Right hindlimb (tissue), 1 donor: ENCODE results near the gene ZNF217.
"Not testable (repeated sequence)": the region's sequence is repeated elsewhere in the genome, so short reads cannot be mapped to it uniquely, and the experiment has no call there.

ENCODE experiments used
- DNase-seq: peaks from one replicate; pipeline ENCODE4 v3.0.0-alpha.2; 2018

The ZNF217 gene

GRCh38 chr20:53597030-53597482, 3.4 kb upstream of the ZNF217 start:
- DNase-seq: no peak

DNA sequence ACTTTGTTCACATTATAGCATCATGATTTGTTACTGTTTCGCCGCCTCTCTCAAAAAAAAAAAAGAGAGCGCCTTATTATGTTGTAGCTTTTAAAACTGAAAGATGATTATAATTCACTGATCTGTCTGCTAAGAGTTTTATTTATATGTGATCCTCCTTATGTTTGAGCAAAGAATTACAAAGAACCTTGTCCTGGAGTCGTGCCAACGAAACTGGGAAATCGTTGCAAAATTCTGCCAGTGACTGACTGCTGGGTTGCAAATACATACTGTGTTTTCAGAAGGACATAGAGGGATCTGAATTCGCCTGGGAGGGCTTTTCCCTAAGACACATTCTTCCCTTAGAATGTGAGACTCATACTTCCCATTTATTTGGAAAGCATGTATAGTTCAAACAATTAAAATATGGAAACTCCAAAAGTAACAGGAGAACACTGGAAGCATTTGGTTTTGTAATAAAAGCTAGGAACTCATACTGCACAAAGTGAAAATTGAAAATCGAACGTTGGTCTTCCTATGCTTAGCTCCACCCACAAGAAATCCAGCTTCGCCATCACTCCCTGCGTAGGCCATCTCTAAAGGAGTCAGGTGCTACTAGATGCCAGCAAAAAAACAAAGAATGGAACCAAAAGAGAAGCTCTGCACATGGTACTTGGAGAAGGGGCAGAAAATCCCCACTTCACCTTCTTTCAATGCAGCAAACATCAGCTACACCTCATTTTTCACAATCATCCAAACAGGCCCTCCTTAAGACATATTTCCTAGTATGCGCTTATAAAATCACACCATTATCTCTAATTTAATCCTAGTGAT, 2.8 kb upstream of the ZNF217 start:
- not testable (repeated sequence) for DNase-seq

DNA sequence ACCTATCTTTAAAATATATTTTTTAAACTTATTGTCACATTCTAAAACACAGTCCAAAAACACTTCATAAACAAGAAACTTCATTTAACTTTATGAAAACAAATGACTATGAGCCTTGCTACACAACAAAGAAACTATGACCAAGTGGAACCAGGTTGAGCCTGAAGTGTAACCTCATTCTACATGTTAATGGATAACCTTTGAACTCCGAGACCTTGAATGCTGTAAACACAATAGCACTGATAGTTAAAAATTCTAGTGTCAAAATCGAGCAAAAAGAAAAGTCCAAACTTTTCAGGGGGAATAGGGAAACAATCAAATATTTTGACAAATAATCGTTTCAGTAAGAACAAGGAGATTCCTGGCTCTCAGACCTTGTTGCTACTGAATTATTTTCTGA, 2.1 kb upstream of the ZNF217 start:
- DNase-seq: not testable (repeated sequence)

GRCh38 chr20:53595018-53595378, 1.4 kb upstream of the ZNF217 start:
- DNase-seq: no peak

DNA sequence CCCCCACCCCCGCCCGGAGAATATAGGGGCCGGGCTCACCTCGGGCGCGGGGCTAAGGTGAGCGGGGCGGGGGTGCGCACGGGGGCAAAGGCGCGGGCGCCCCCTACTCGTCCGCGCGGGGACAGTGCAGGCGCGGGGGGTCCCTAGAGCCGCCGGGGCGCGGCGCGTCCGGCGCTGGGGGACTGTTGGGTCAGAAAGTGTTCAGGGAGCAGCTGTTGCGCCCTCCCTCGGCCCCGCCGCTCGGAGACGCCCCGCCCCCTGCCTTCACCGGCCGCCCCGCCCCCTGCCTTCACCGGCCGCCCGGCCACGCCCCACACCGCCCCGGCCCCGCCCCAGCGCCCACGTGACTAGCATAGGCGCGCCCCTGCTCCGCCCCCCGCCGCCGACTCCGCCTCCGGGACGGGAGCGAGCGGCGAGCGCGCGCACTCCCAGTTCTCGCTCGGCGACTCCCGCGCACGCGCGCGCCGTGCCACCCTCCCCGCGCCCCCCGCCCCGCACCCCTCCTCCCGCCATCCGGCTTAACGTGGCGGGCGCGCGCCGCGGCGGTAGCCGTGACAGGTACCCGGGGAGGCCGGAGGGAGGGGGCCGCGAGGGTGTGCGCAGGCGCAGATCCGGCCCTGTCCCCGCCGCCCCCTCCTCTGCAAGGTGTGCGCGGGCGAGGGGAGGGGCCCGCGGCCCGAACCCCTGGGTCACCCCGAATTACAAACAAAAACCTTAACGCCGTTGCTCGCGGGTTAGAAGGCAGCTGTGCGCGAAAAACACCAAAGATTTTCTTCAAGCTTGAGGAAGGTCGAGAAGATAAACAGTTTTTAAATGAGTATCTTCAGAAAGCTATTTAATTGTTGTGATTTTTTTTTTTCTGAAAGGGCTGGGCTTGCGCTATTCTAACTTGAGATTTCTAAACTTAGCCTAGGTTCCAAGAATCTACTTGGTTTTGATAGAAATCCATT, 704 bp upstream of the ZNF217 start:
- DNase-seq: peak; percentile 97

DNA sequence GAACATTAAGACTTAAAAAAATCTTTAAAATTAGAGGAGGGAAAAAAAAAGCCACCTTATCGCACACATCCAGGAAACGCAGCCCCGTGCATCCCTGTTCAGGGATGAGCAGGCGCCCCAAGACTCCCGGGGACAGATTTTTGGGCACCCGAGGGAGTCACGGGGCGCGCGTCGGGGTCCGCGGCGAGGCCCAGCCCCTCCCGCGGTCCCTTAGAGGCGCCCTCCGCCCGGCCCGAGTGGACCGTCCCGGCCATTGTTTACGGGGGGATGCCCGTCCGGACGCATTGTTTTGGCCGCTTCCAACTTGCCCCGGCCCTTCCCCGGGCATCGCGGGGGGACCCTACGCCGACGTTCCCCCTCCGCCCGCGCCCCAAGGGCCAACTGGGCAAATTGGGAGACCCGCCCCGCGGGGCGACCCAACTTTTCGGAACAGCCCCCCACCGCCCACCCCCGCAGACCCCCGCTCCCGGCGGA, 610 bp downstream of the ZNF217 start:
- peak; percentile 64 for DNase-seq

GRCh38 chr20:53592454-53592991, 1.1 kb downstream of the ZNF217 start:
- DNase-seq: peak; percentile 82

- not testable (repeated sequence) for DNase-seq
Measured at GRCh38 chr20:53591941-53592441, 1.6 kb downstream of the ZNF217 start.

- not testable (repeated sequence) for DNase-seq
Measured at GRCh38 chr20:53591206-53591741, 2.4 kb downstream of the ZNF217 start.

DNA sequence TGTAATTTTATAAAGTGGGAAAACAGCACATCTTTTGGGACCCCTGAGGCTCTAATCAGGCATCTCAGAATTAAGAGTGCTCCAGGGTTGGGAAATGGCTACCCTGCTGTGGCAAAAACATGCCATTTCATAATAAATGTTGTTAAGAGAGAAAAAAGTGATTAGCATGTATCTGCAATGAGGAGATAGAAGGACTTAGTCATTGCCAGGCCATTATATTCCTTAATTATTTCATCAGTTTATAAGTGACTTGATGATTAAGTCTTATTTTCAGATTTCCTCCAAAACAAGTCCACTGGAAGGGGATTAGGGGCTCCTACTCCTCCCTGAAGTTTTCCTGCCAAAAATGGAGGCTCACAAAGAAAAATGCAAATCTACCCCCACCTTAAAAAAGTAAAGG, 3.0 kb downstream of the ZNF217 start:
- DNase-seq: not testable (repeated sequence)

DNA sequence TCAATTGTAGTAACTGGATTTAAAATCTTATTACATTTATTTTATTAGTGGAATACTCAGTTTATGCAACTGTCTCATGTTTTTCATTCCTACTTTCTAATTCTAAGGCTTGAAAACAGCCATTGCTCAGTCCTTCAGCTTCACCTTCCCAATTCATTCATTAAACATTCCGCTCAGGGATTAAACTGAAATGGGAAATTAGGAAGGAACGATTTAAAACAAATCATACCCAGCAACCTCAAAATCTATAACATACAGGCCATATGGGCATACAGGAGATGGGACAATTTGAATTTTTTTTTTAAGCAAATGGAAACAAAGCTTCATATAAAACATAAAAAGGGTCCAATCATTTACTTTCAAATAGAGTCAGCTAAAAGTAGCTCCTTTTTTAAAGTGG, 3.5 kb downstream of the ZNF217 start:
- not testable (repeated sequence) for DNase-seq

GRCh38 chr20:53589321-53590065, 4.1 kb downstream of the ZNF217 start:
- DNase-seq: not testable (repeated sequence)

- not testable (repeated sequence) for DNase-seq
Measured at GRCh38 chr20:53587157-53587703, 6.4 kb downstream of the ZNF217 start.

DNA sequence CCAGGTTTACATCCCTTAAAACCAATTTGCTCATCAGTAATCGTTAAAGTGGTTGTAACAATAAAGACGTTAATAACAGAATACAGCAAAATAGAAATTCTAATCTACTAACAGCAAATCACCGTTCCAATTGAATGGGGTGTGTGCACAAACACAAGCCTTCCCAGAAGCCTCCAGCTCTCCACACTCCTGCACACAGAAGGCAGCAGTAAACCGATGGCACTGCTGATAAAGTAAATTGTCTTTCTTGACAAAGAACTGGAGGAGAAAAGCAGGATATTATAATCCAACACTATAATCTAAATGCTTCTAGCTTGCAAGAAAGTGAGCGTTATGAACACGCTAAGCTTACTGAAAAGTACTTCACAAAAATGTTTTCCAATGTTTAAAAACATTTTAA, 7.0 kb downstream of the ZNF217 start:
- no peak for DNase-seq

GRCh38 chr20:53585910-53586309, 7.7 kb downstream of the ZNF217 start:
- DNase-seq: not testable (repeated sequence)

GRCh38 chr20:53585004-53585569, 8.6 kb downstream of the ZNF217 start:
- DNase-seq: not testable (repeated sequence)

DNA sequence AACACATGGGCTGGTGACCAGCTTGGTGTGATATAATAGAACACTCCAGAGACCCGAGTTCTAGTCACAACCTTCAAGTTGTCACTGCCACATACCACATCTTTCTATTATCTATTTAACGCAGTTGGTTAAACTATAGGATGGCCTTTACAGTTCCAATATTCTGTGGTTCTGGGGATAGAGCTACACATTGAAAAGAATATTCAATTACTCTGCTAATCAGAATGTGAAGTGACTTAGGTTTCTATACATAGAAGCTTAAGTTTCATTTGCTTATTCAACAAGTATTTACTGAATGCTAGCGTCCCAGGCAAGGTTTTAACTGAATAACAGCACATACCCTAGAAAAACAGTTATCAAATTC, 9.1 kb downstream of the ZNF217 start:
- not testable (repeated sequence) for DNase-seq

DNA sequence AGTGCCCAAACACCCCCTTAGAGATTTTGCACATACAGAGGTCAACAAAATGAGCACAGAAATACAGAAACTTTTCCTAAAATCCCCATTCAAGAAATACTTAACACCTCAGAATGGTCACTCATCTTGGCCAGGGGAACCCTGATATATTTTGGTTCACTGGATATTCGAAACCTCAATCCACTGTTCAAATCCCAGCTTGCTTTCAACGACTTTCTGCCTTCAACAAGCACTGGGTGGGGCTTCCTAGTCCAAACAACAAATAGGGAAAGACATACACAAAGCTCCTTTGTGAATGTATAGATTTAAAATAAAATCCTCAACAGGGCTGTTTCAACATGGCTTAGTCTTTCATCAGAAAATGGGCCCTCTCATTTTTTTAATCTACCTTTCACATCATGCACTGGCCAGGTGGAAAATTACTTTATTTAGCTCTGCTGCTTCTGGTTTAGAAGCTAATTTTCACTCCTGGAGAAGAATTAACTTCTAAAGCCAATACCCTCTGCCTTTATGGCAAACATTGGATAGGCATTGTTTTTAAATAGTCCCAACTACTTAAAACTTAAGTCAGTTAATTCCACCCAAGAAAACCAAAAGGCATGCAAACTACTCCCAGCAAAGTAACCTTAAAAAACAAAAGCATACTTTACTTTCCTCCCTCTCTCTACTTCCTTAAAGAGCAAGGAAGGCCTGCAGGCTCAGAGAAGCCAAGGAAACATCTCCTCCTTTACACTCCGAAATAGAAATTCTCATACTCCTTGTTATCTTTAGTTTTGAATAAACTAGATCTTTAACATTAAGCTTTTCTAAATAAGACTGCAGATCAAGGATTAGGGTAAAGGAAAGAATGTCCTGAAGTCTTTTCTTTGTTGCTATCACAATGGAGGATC, 9.7 kb downstream of the ZNF217 start:
- not testable (repeated sequence) for DNase-seq

DNA sequence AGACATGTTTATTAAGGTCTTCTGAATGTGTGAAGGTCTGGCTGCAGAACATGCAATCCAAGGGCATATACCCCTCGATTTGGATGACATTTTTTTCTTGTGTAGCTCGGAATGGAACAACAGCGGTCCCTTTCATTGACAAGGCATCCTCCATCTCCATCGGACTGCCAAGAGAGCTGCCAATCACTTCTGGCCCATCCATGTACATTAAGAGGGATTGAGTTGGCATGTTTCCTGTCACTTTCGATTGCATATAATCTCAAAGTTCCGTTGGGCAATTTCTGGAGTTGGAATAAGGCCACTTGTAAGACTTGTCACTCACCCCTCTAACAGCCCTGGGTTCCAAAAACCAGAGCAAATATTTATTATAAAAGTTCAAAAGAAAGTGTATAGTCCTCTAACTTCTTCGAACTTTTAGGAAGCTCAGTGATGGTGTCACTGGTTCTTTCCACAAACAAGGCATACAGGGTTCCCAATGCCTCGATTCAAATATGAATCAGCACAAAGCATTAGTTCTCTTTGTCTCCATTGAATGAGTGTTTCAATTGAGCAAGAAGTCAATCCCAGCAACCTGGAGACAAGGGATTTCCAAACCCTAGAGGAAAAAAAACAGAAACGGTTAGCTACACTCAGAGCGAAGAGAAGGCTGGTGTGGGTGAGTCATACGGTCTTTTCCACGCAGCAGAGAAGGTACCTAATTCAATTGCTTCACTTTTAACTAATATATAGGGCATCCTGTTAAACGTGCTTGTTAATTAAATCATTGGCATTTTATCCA, 10.9 kb downstream of the ZNF217 start:
- DNase-seq: no peak

GRCh38 chr20:53582251-53582570, 11.4 kb downstream of the ZNF217 start:
- DNase-seq: no peak
